NCI-H446 treated with DMSO at 0.1 percent for 48 hours (cell line): ENCODE measurements around the gene RPRML.
A peak's percentile ranks its signal among the peaks of the same experiment; 100 is the strongest.

Experiments
- DNase-seq: peaks from one replicate; lab custom pipeline; 2025; lab: John Stamatoyannopoulos, UW

The RPRML gene

GRCh38 chr17:46944931-46945330 is 34.1 kb downstream of the RPRML start:
- no peak for DNase-seq

GRCh38 chr17:46943501-46944393 is 35.3 kb downstream of the RPRML start:
- DNase-seq: no peak

GRCh38 chr17:46943218-46943500 is 35.9 kb downstream of the RPRML start:
- no peak for DNase-seq

- DNase-seq: peak; percentile 55
Measured at GRCh38 chr17:46942441-46943217, 36.4 kb downstream of the RPRML start.

- DNase-seq: peak; percentile 20
Measured at GRCh38 chr17:46940692-46941404, 38.2 kb downstream of the RPRML start.

- DNase-seq: no peak
Measured at GRCh38 chr17:46935658-46936266, 43.3 kb downstream of the RPRML start.

GRCh38 chr17:46931596-46931995 is 47.5 kb downstream of the RPRML start:
- DNase-seq: no peak

GRCh38 chr17:46930051-46930450 is 49.0 kb downstream of the RPRML start:
- DNase-seq: no peak

- no peak for DNase-seq
Measured at GRCh38 chr17:46929413-46929812, 49.6 kb downstream of the RPRML start.

- no peak for DNase-seq
Measured at GRCh38 chr17:46928467-46929261, 50.4 kb downstream of the RPRML start.
